Astrocyte (in vitro differentiated cells and primary cell): Measurements from ENCODE around the gene ATP2B3. TPM values are rescaled to one million over a fixed set of nuclear protein-coding genes. Genes with fewer than 3 reads are reported as not detected.

Source experiments
- DNase-seq: peaks from one replicate; pipeline ENCODE4 v3.0.0-alpha.2; 2010; ENCODE audit warnings: low read depth
- FAIRE-seq: peaks from 2 replicates; lab custom pipeline; 2011; peaks lifted over from hg19 to GRCh38; lab: Jason Lieb, UNC
- H2AFZ ChIP-seq: 2 replicates; pipeline ENCODE4 v1.6.0; 2012; ENCODE audit warnings: low read depth, low read length, inconsistent platforms
- H3K27ac ChIP-seq: 2 replicates; pipeline ENCODE4 v1.5.1; 2011; ENCODE audit warnings: low read depth, low read length, inconsistent platforms
- H3K27me3 ChIP-seq: 2 replicates; pipeline ENCODE4 v1.6.0; 2011; ENCODE audit warnings: low read length, inconsistent platforms; ENCODE audit not compliant: insufficient read depth
- H3K36me3 ChIP-seq: 2 replicates; pipeline ENCODE4 v1.5.1; 2011; ENCODE audit warnings: low read length, inconsistent platforms; ENCODE audit not compliant: insufficient read depth
- H3K4me1 ChIP-seq: 2 replicates; pipeline ENCODE4 v1.5.1; 2011; ENCODE audit warnings: low read length, inconsistent platforms; ENCODE audit not compliant: insufficient read depth
- H3K4me2 ChIP-seq: 2 replicates; pipeline ENCODE4 v1.6.0; 2012; ENCODE audit warnings: low read length, inconsistent platforms
- H3K4me3 ChIP-seq: 2 replicates; pipeline ENCODE4 v1.5.1; 2011; ENCODE audit warnings: low read depth, mild to moderate bottlenecking, low read length, inconsistent platforms; ENCODE audit not compliant: insufficient read depth
- H3K79me2 ChIP-seq: 2 replicates; pipeline ENCODE4 v1.6.0; 2012; ENCODE audit warnings: mild to moderate bottlenecking, low read length, inconsistent platforms; ENCODE audit not compliant: insufficient read depth
- H3K9ac ChIP-seq: 2 replicates; pipeline ENCODE4 v1.6.0; 2012; ENCODE audit warnings: mild to moderate bottlenecking, low read length, inconsistent platforms
- H3K9me3 ChIP-seq: 2 replicates; pipeline ENCODE4 v1.5.1; 2012; ENCODE audit warnings: low read depth, mild to moderate bottlenecking, low read length, inconsistent platforms; ENCODE audit not compliant: insufficient read depth
- H4K20me1 ChIP-seq: 2 replicates; pipeline ENCODE4 v1.6.0; 2012; ENCODE audit warnings: low read length, inconsistent platforms; ENCODE audit not compliant: insufficient read depth
- H3K27ac Mint-ChIP-seq: one replicate; pipeline ENCODE4 v1.8.0; 2021; ENCODE audit warnings: mild to moderate bottlenecking, mixed read lengths; ENCODE audit not compliant: unreplicated experiment
- H3K27me3 Mint-ChIP-seq: one replicate; pipeline ENCODE4 v1.8.0; 2021; ENCODE audit warnings: low read depth, mixed read lengths; ENCODE audit not compliant: unreplicated experiment
- H3K36me3 Mint-ChIP-seq: one replicate; pipeline ENCODE4 v1.8.0; 2021; ENCODE audit warnings: low read depth, mixed read lengths; ENCODE audit not compliant: unreplicated experiment
- H3K4me1 Mint-ChIP-seq: one replicate; pipeline ENCODE4 v1.8.0; 2021; ENCODE audit warnings: low read depth, mixed read lengths; ENCODE audit not compliant: unreplicated experiment
- H3K4me3 Mint-ChIP-seq: one replicate; pipeline ENCODE4 v1.8.0; 2021; ENCODE audit warnings: mild to moderate bottlenecking, moderate library complexity, mixed read lengths; ENCODE audit not compliant: unreplicated experiment
- H3K9me3 Mint-ChIP-seq: one replicate; pipeline ENCODE4 v1.8.0; 2021; ENCODE audit warnings: mild to moderate bottlenecking, mixed read lengths; ENCODE audit not compliant: unreplicated experiment
- EZH2 ChIP-seq: IDR thresholded peaks from 2 replicates; pipeline ENCODE4 v1.6.1; 2012; ENCODE audit warnings: mild to moderate bottlenecking, low read length, inconsistent platforms; ENCODE audit not compliant: insufficient read depth
- total RNA-seq: library from RNA; stranded (reverse); gene quantifications from 2 replicates; pipeline ENCODE4 v1.2.1, GENCODE V29; 2021
- TF ChIP-seq, protein P1 (sequence below): IDR thresholded peaks from 2 replicates; pipeline ENCODE4 v1.5.1; 2011; ENCODE audit warnings: low read depth, mild to moderate bottlenecking, inconsistent platforms, low read length, moderate library complexity; ENCODE audit not compliant: insufficient read depth

The ATP2B3 gene
- total RNA-seq, 1 donor from 2014 or later: 0.52 TPM

DNA sequence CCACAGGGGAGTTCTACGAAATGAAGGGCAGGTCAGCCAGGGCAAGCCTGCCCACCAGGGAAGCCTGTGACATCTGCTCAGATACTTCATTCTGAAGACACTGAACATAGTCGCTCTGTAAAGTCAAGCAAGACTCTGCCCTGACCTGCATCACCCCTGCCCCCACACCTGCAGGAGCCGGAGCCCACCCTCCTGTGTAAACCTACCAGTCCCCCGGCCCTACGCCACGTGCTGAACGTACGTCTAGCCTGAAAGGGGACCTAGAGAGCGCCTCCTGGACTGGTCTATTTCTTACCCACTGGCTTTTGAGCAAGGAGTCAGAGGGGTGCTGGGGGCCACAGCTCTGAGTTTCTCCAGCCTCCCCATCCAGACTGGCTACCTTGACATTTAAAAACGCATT lies 69.9 kb downstream of the ATP2B3 start:
- Histone ChIP-seq H3K27ac (no peak overlapping the region), H3K27me3 (no peaks in the 10 kb centered on the region), H3K4me1 (no peaks in the 10 kb centered on the region), H3K4me3 (no peak overlapping the region), H3K9me3 (no peaks in the 10 kb centered on the region), H4K20me1 (no peaks in the 10 kb centered on the region), H3K36me3 (no peaks in the 10 kb centered on the region), H3K9ac (no peak overlapping the region), H3K4me2 (no peak overlapping the region), H3K79me2 (no peaks in the 10 kb centered on the region), H2AFZ (no peak overlapping the region)
- no peak overlapping the region for H3K27ac Mint-ChIP-seq
- no peak overlapping the region for H3K4me3 Mint-ChIP-seq
- no peaks in the 10 kb centered on the region for H3K27me3 Mint-ChIP-seq
- DNase-seq (no peak), FAIRE-seq (no peak)
- no peaks in the 10 kb centered on the region for H3K4me1 Mint-ChIP-seq
- no peaks in the 10 kb centered on the region for H3K36me3 Mint-ChIP-seq
- H3K9me3 Mint-ChIP-seq: no peaks in the 10 kb centered on the region
- no peak for TF ChIP-seq EZH2
- TF ChIP-seq, protein P1, sequence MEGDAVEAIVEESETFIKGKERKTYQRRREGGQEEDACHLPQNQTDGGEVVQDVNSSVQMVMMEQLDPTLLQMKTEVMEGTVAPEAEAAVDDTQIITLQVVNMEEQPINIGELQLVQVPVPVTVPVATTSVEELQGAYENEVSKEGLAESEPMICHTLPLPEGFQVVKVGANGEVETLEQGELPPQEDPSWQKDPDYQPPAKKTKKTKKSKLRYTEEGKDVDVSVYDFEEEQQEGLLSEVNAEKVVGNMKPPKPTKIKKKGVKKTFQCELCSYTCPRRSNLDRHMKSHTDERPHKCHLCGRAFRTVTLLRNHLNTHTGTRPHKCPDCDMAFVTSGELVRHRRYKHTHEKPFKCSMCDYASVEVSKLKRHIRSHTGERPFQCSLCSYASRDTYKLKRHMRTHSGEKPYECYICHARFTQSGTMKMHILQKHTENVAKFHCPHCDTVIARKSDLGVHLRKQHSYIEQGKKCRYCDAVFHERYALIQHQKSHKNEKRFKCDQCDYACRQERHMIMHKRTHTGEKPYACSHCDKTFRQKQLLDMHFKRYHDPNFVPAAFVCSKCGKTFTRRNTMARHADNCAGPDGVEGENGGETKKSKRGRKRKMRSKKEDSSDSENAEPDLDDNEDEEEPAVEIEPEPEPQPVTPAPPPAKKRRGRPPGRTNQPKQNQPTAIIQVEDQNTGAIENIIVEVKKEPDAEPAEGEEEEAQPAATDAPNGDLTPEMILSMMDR: no peak

DNA sequence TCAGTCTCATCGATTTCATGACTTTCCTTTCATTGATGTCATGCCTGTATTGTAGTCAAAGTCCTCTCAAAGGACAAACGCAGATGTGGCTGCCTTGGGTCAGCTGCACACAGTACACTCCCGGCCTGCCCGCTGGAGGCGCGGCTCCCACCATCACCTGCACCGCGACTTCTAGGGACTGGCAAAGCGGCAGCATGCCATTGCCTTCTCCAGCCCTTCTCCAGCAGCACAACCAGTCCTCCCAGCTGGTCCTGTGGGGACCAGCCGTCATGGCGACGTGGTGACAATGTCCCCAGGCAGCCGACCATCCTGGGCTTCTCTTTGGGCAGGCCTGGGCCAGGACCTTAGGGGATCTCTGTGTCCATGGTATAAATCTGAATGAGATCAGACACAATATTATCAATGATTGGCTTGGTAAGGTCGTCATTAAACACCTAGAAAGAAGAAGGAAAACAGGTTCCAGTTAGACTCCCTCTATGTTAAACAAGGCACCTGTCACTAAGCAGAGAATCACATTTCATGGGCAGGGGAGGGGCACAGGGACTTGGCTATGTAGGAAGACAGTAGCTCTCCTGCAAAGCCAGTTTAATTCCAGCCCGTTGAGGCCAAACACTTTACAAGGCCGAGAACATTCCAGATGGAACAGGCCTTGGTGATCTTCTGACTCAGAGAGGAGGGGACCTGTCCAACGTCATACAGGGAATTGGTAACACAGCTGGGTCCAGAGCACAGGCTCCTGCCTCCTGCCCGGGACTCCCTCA lies 70.8 kb downstream of the ATP2B3 start:
- no peaks in the 10 kb centered on the region for H3K9me3 ChIP-seq
- TF ChIP-seq, protein P1: no peak
- no peak for TF ChIP-seq EZH2
- Mint-ChIP-seq H3K4me1 (no peaks in the 10 kb centered on the region), H3K9me3 (no peaks in the 10 kb centered on the region), H3K36me3 (no peaks in the 10 kb centered on the region), H3K27me3 (no peaks in the 10 kb centered on the region), H3K27ac (no peak overlapping the region), H3K4me3 (no peak overlapping the region)
- peak; percentile 76 for FAIRE-seq
- H3K9ac ChIP-seq: no peak overlapping the region
- no peaks in the 10 kb centered on the region for H3K27me3 ChIP-seq
- no peak overlapping the region for H3K27ac ChIP-seq
- no peak overlapping the region for H3K4me3 ChIP-seq
- no peak for DNase-seq
- peaks cover 2% of the 10 kb centered on the region for H4K20me1 ChIP-seq
- H3K4me2 ChIP-seq: no peak overlapping the region
- H3K79me2 ChIP-seq: no peaks in the 10 kb centered on the region
- H2AFZ ChIP-seq: no peak overlapping the region
- H3K36me3 ChIP-seq: no peaks in the 10 kb centered on the region
- no peaks in the 10 kb centered on the region for H3K4me1 ChIP-seq

- Histone ChIP-seq H3K27ac (no peak overlapping the region), H3K9me3 (no peaks in the 10 kb centered on the region), H3K9ac (no peak overlapping the region), H3K4me2 (no peak overlapping the region), H3K4me1 (no peaks in the 10 kb centered on the region), H3K79me2 (no peaks in the 10 kb centered on the region), H2AFZ (no peak overlapping the region), H3K36me3 (no peaks in the 10 kb centered on the region), H3K4me3 (no peak overlapping the region), H4K20me1 (peaks cover 6% of the 10 kb centered on the region), H3K27me3 (no peaks in the 10 kb centered on the region)
- Mint-ChIP-seq H3K4me1 (no peaks in the 10 kb centered on the region), H3K9me3 (no peaks in the 10 kb centered on the region), H3K27me3 (no peaks in the 10 kb centered on the region), H3K36me3 (peaks cover 3% of the 10 kb centered on the region), H3K4me3 (no peak overlapping the region), H3K27ac (no peak overlapping the region)
- FAIRE-seq: no peak
- no peak for DNase-seq
- no peak for TF ChIP-seq EZH2
- TF ChIP-seq, protein P1: no peak
Measured at GRCh38 chrX:153588782-153589446, 71.5 kb downstream of the ATP2B3 start.
